A673 (cell line): Measurements from ENCODE around the gene BEGAIN. TPM values are rescaled to one million over a fixed set of nuclear protein-coding genes. Genes with fewer than 3 reads are reported as not detected.

ENCODE experiments used
- BruUV-seq: library from RNA; stranded (reverse); fragments of 400-500 nt; replicated peaks from 2 replicates; lab custom pipeline; 2021; lab: Mats Ljungman, UMichigan
- CTCF ChIA-PET: fragments of 300-600 bp; sonication (Branson Sonifier 250); formaldehyde crosslinking; loops from one replicate; lab custom pipeline; 2022; ENCODE audit warnings: antibody characterized with exemption; lab: Charles Lee
- POLR2A ChIA-PET: fragments of 300-600 bp; sonication (Branson Sonifier 250); formaldehyde crosslinking; loops from one replicate; lab custom pipeline; 2022; ENCODE audit warnings: antibody characterized with exemption; ENCODE audit not compliant: low non-redundant PET; lab: Charles Lee
- DNase-seq: peaks from one replicate; pipeline ENCODE4 v3.0.0-alpha.2; 2015; ENCODE audit warnings: low spot score
- H3K27ac ChIP-seq: fragments of 200-600 bp; sonication (generic); 2 replicates; pipeline ENCODE4 v1.5.1; 2016; ENCODE audit warnings: mixed run types, low read depth, mild to moderate bottlenecking, mixed read lengths, antibody characterized with exemption, low read length; ENCODE audit not compliant: poor library complexity, severe bottlenecking
- H3K27me3 ChIP-seq: fragments of 200-600 bp; sonication (generic); replicated peaks from 2 replicates; pipeline ENCODE4 v1.6.1; 2017; ENCODE audit warnings: mixed run types, low read depth, mild to moderate bottlenecking, mixed read lengths, antibody characterized with exemption, low read length; ENCODE audit not compliant: insufficient read depth, poor library complexity
- H3K36me3 ChIP-seq: fragments of 200-600 bp; sonication (generic); 2 replicates; pipeline ENCODE4 v1.6.1; 2016; ENCODE audit warnings: mixed run types, mild to moderate bottlenecking, mixed read lengths, antibody characterized with exemption, low read length; ENCODE audit not compliant: insufficient read depth, poor library complexity, severe bottlenecking
- H3K4me1 ChIP-seq: fragments of 200-600 bp; sonication (generic); 2 replicates; pipeline ENCODE4 v1.6.1; 2017; ENCODE audit warnings: mixed run types, mild to moderate bottlenecking, mixed read lengths, antibody characterized with exemption, low read length; ENCODE audit not compliant: insufficient read depth, poor library complexity, severe bottlenecking
- H3K4me3 ChIP-seq: fragments of 200-600 bp; sonication (generic); 2 replicates; pipeline ENCODE4 v1.5.1; 2016; ENCODE audit warnings: low read depth, mixed run types, mild to moderate bottlenecking, mixed read lengths, low read length; ENCODE audit not compliant: poor library complexity, severe bottlenecking
- H3K9me3 ChIP-seq: fragments of 200-600 bp; sonication (generic); 2 replicates; pipeline ENCODE4 v1.6.1; 2016; ENCODE audit warnings: mixed run types, low read depth, mild to moderate bottlenecking, mixed read lengths, antibody characterized with exemption, low read length; ENCODE audit not compliant: poor library complexity, severe bottlenecking
- EZH2 ChIP-seq: fragments of 200-600 bp; sonication (generic); IDR thresholded peaks from 2 replicates; pipeline ENCODE4 v1.6.1; 2017; ENCODE audit warnings: borderline replicate concordance, low read depth, mild to moderate bottlenecking, mixed read lengths, antibody characterized with exemption, low read length; ENCODE audit not compliant: poor library complexity, severe bottlenecking
- intact Hi-C: fragments of 100-400 bp; cut with micrococcal nuclease; formaldehyde crosslinking; loops from one replicate; pipeline ENCODE4 v1.10.0; 2022; ENCODE audit not compliant: unreplicated experiment
- total RNA-seq: library from RNA; stranded (reverse); gene quantifications from 2 replicates; pipeline ENCODE4 v1.2.3, GENCODE V29; 2021
- TF ChIP-seq, protein P1 (sequence below): fragments of 300-800, 200-600 bp; sonication (generic); conservative IDR thresholded peaks from 2 replicates; pipeline ENCODE4 v1.5.1; 2017; ENCODE audit warnings: low read depth, mild to moderate bottlenecking, antibody characterized with exemption, low read length, moderate library complexity, mixed read lengths

Gene BEGAIN
- total RNA-seq, 1 experiment from 2014 or later = 0.84 TPM

DNA sequence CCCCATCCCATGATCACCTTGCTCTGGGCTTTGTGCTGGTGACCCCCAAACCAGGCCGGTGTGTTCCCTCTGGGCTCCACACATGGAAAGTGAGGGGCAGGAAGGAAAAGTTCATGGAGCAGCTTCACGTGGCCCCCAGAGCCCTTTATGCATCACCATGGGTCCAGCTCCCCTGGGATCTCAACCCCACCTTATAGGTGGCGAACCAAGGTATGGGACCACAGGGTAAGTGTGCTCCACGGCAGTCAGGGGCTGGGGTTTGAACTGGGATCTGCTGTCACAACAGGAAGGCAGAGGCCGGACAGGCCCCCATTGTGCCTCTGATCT lies 7.4 kb upstream of the BEGAIN start:
- DNase-seq = no peak
- Histone ChIP-seq H3K27ac (no peak overlapping the region), H3K9me3 (no peaks in the 10 kb centered on the region), H3K36me3 (no peaks in the 10 kb centered on the region), H3K27me3 (peaks cover 28% of the 10 kb centered on the region), H3K4me1 (no peaks in the 10 kb centered on the region), H3K4me3 (no peak overlapping the region)
- POLR2A ChIA-PET = no interaction called here
- TF ChIP-seq, protein P1, sequence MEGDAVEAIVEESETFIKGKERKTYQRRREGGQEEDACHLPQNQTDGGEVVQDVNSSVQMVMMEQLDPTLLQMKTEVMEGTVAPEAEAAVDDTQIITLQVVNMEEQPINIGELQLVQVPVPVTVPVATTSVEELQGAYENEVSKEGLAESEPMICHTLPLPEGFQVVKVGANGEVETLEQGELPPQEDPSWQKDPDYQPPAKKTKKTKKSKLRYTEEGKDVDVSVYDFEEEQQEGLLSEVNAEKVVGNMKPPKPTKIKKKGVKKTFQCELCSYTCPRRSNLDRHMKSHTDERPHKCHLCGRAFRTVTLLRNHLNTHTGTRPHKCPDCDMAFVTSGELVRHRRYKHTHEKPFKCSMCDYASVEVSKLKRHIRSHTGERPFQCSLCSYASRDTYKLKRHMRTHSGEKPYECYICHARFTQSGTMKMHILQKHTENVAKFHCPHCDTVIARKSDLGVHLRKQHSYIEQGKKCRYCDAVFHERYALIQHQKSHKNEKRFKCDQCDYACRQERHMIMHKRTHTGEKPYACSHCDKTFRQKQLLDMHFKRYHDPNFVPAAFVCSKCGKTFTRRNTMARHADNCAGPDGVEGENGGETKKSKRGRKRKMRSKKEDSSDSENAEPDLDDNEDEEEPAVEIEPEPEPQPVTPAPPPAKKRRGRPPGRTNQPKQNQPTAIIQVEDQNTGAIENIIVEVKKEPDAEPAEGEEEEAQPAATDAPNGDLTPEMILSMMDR = no peak
- no peak for TF ChIP-seq EZH2
- CTCF ChIA-PET = no interaction called here
- BruUV-seq = no TSS peak
- intact Hi-C loops = no loop called here

DNA sequence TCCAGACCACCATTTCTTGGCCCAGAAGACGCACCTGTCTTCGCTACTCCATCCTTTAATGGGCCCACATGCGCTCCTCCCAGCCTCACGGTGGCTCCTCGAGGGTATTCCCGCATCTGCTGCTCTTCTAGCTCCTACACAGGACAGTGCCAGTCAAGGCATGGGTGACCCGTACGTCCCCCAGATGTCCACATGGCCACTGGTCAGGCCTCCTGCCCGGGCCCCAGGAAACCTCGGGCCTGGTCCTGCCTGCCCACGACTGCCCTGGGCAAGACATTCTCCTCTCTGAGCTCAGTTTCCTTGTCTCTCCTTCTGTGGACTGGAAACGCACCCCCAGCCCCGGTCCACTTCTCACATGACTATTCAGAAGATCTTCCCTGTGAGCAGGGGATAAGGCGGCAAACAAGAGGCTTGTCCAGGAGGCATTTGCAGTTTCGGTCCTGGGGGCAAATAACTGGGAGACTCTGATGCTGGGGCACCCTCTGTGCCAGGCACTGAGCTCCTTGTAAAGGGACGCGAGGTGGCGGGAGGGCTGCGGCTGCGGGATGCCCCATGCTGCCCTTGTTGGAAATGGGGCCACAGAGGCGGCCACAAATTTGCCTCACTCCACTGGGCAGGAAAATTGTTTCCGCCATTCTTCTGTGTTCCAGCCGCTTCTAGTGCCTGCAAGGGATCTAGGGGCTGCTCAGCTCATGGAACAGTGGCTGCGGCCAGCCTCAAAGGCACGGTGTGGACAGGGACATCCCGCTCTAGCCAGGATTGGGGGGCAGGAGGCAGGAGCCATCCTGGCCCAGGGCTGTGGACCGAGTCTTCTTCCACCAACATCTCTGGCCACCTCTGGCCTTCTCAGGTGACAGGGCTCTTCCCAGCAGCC lies 6.8 kb upstream of the BEGAIN start:
- no peak overlapping the region for H3K4me3 ChIP-seq
- POLR2A ChIA-PET = no interaction called here
- no peaks in the 10 kb centered on the region for H3K9me3 ChIP-seq
- no peaks in the 10 kb centered on the region for H3K36me3 ChIP-seq
- intact Hi-C loops = no loop called here
- no TSS peak for BruUV-seq
- H3K27ac ChIP-seq = no peak overlapping the region
- H3K27me3 ChIP-seq = peaks cover 22% of the 10 kb centered on the region
- CTCF ChIA-PET = no interaction called here
- no peaks in the 10 kb centered on the region for H3K4me1 ChIP-seq
- DNase-seq = no peak
- TF ChIP-seq EZH2 = no peak
- TF ChIP-seq, protein P1 = no peak

DNA sequence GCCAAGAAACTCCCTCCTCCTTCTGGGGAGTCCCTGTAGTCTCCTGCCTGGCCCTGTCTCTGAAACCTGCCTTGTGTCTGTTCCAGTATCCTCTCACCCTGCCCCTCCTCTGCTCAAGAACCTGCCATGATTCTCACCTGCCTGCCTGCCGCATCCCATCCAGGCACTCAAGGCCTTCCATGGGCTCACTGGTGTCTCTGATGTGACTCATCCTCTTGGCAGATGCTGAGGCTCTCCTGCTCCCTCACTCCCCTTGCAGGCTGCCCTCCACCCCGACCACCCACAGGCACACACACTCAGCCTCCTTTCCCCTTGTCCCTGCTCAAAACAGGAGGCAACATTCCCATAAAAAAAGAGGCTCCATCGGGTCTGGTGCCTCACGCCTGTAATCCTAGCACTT lies 5.8 kb upstream of the BEGAIN start:
- DNase-seq = no peak
- ChIA-PET POLR2A (no interaction called here), CTCF (no interaction called here)
- Histone ChIP-seq H3K27ac (no peak overlapping the region), H3K4me1 (peaks cover 1% of the 10 kb centered on the region), H3K36me3 (no peaks in the 10 kb centered on the region), H3K27me3 (peaks cover 13% of the 10 kb centered on the region), H3K9me3 (no peaks in the 10 kb centered on the region), H3K4me3 (no peak overlapping the region)
- intact Hi-C loops = no loop called here
- TF ChIP-seq EZH2 = no peak
- TF ChIP-seq, protein P1 = no peak
- BruUV-seq = no TSS peak
